Cortex of kidney (tissue), 1 donor: ENCODE results near the gene SFTPD.

Source experiments
- DNase-seq: peaks from one replicate; lab custom pipeline; 2025; lab: John Stamatoyannopoulos, UW

The SFTPD gene

GRCh38 chr10:79944428-79945395, 4.2 kb downstream of the SFTPD start:
- DNase-seq, result no peak

- no peak for DNase-seq
Measured at GRCh38 chr10:79943871-79944270, 5.0 kb downstream of the SFTPD start.

DNA sequence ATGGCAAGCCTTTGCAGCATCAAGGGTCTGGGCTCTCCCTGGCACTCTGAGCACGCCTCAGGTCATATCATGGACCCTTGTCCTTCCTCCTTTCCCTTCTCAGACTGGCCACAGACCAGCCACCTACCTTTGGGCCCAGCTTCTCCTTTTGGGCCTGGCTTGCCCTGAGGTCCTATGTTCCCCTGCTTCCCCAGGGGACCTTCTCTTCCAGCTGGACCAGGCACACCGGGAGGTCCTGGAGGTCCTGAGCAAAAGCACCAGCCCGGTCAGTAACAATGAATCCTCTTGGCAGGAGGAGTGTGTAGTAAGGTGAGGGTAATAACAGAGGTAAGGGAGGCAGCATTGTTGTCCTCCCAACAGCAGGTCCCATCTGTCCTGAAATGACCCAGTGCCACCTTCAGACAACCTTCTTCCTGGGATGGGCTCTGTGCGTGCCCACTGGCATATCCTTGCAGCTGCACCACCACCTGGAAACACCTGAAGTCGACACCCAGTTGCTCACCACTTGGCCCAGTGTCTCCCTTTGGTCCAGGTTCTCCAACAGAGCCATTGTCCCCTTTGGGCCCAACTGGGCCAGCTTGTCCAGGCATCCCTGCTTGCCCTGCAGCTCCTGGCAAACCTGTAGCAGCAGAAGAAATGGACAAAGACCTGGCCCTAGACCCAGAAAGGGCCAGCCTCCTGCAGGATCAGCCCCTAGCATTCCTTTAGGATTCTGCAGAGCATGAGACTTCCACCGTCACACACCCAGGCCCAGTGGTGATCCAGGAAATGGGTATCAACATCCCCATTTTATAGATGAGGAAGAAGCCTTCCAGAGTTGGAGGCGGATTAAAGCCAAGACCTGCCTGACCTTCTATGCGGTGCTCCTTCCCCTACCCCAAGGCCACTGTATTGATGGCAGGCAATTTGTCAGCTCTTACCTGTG, 6.4 kb downstream of the SFTPD start:
- no peak for DNase-seq

- no peak for DNase-seq
Measured at GRCh38 chr10:79941585-79942210, 7.2 kb downstream of the SFTPD start.

DNA sequence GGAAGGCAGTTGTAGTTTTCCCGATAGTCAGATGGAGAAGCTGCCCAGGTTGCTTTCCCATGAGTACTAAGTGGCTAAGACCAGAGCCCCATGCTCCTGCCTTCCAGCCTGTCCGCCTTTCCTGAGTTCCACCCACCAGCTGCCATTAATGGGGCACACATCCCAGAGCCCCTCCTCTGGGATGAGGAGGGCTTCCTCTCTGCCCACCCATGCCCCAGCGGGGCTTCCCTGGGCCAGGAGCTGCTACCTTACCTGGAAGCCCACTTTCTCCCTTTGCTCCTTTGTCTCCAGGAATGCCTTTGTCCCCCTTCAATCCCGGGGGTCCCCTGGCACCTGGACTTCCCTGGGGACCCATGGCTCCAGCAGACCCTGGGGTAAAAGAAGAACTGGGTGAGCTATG, 7.8 kb downstream of the SFTPD start:
- DNase-seq, result no peak

DNA sequence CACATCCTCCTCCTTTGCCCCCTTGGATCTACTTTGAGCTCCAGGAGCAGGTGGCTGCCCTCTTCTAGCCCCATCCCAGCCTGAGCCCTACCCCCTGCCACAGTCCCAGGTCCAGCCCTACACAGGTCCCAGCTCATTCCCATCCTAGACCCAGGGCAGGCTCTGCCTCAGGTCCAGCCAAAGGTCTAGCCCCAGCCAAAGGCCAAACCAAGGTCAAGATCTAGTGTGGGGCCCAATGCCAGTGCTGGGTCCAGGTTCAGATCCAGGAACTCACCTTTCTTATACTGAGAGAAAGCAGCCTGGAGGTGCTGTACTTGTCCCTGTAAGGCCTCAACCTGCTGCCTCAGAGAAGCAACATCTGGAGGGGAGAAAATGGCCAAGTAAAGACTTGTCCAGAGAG, 8.5 kb downstream of the SFTPD start:
- no peak for DNase-seq

- no peak for DNase-seq
Measured at GRCh38 chr10:79939969-79940368, 8.9 kb downstream of the SFTPD start.

DNA sequence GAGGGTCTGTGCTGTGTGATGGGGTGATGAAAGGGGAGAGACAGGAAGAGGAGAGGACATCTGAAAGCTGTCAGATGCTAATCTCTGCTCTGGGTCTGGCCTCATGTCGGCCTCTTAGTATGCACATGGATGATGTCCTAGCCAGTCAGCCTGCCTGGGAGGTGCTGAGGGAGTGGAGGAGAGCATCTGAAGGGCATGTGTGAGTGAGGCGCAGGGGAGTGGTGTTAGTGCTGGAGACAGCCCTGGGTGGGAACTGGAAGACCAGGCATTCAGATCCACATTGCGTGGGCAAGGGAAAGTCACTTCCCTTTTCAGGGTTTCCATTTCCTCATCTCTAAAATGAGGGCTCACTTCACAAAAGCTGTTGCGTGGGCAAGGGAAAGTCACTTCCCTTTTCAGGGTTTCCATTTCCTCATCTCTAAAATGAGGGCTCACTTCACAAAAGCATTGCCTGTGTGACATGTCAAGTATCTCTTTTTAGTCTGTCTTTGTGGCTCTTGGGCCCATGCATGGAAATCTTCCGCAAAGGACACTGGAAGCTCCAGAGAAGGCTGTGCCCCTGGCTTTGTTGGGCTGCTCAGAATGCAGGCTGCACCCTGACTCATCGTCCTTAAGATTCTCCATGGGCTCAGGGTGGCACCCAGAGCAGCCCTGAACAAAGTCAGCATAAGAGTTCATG, 10.0 kb downstream of the SFTPD start:
- DNase-seq, result no peak

GRCh38 chr10:79937701-79938151, 11.2 kb downstream of the SFTPD start:
- no peak for DNase-seq

GRCh38 chr10:79936625-79937615, 12.0 kb downstream of the SFTPD start:
- DNase-seq, result no peak

- DNase-seq, result no peak
Measured at GRCh38 chr10:79933961-79934360, 14.9 kb downstream of the SFTPD start.

DNA sequence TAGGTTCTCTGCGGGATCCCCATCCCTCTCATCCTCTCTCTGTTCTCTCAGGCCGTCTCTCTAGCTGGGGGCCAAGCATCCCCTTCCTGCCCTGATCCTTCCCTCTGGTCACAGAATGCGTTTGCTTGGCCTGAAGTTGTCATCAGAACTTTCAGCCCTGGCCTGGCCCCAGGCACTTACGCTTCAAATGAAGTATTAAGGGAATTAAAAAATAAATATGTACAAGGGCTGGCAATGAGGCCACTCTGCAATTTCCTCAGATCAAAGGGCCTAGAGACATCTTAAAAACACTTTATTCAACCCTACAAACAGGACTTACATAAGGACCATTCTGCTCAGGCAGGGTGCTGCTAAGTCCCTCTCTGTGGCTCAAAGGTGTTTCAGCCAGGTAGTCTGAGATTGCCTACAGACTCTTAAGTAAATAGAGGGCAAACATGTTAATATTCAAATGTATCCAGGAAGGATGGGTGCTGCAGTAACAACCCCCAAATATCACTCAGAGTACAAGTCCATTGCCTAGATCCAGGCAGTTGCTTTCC, 16.0 kb downstream of the SFTPD start:
- no peak for DNase-seq

DNA sequence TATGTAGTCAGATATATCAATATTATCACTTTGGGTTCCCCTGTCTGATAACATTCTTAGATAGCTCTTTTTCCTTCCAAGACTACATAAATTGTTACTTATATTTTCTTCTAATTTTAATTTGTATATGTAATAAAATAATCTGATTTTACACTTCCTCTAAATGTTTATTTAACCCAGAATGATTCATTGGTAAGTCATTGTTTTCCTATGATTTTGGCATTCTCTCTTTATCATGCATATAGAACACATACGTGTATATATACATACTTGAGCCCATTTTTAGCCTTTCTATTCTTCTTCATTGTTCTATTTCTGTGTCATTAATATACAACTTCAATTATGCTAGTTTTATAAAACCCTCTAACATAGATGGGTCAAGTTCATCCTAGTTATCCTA, 16.6 kb downstream of the SFTPD start:
- no peak for DNase-seq

DNA sequence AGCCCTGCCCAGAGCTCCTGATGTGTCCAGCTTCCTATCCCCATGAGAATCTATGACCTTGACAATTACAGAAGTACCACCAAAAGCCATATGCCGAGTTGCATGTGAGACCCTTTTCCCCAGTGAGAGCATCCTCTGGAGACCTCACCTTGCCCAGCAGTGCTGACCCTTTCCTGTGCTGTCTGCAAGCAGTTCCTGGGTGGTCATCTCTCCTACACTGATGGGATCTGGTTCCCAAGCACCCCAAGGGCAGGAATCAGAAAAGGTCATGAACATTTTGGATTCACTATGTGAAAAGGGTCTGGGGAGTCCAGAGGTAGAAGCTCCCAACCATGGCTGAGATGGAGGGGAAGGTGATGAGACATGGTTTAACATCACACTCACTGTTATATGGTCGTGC, 18.2 kb downstream of the SFTPD start:
- no peak for DNase-seq

DNA sequence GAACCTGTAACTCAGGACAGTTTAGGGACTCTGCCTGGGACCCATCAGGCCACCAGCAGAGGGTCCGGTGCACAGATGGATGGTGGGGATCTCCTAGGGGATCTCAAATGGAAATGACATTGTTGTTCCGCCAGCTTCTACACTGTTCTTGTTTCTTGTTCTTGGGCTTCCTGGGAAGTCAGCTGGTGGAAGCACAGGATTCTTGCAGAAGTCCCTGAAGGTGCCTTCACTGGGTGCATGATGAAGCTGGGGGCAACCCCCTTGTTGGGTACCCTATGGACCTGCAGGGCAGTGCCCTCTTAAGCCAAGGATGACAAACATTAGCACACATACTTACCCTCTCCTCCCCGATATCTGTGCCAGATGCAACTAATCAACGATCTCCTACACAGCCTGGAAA, 18.6 kb downstream of the SFTPD start:
- no peak for DNase-seq

GRCh38 chr10:79929409-79929904, 19.4 kb downstream of the SFTPD start:
- no peak for DNase-seq

GRCh38 chr10:79928028-79928583, 20.8 kb downstream of the SFTPD start:
- no peak for DNase-seq

DNA sequence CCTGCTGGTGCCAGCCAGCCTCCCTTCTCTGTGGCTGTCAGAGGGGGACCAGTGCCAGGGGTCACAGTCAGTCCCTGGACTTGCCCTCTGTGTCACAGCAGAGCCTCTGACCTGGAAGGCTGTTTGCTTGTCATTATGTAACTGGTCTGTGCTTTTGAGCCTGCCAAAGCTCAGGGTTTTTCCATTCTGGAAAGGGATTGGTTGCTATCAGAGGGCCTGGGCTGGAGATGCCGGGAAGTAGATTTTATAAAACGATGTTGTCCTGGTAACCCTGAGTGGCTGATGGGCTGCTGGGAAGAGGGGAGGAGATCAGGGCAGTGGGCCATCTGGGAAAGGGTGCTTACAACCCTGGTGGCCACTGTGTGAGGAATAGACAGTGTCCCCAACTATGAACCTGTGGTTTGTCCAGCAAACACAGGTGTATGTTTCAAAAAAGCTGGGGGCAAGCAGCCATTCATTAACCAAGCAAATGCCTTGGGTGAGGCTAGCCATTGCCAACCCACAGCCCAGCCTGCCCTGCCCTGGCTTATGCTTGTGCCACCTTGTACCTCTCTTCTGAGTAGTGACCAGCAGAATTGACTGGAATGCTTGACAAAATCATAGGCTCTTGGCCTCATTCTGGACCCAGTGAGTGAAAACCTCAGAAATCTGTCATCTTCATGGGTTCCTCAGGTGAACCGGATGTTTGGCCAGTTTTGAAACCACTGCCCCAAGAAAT, 21.6 kb downstream of the SFTPD start:
- DNase-seq, result no peak

- no peak for DNase-seq
Measured at GRCh38 chr10:79926037-79926436, 22.9 kb downstream of the SFTPD start.
